GM18505 (cell line): ENCODE measurements around the gene PEAK1.

Source experiments
- ATAC-seq: cut with Tn5 transposase; IDR thresholded peaks from one replicate; pipeline ENCODE4 v1.9.1; 2021; ENCODE audit not compliant: unreplicated experiment
- POLR2A ChIP-seq: IDR thresholded peaks from 4 replicates; pipeline ENCODE4 v1.6.1; 2011; ENCODE audit warnings: borderline replicate concordance; ENCODE audit not compliant: insufficient read depth, insufficient read length; ENCODE audit errors: extremely low read depth

Gene PEAK1

GRCh38 chr15:77348511-77348910, 71.4 kb downstream of the PEAK1 start:
- no peak for TF ChIP-seq POLR2A
- no peak for ATAC-seq

GRCh38 chr15:77347197-77347596, 72.7 kb downstream of the PEAK1 start:
- no peak for ATAC-seq
- TF ChIP-seq POLR2A, result no peak

GRCh38 chr15:77346245-77347036, 73.5 kb downstream of the PEAK1 start:
- ATAC-seq, result no peak
- TF ChIP-seq POLR2A, result no peak

- no peak for TF ChIP-seq POLR2A
- ATAC-seq, result no peak
Measured at GRCh38 chr15:77342807-77343206, 77.1 kb downstream of the PEAK1 start.

GRCh38 chr15:77340245-77340644, 79.7 kb downstream of the PEAK1 start:
- TF ChIP-seq POLR2A, result no peak
- no peak for ATAC-seq

- no peak for ATAC-seq
- no peak for TF ChIP-seq POLR2A
Measured at GRCh38 chr15:77336006-77336405, 83.9 kb downstream of the PEAK1 start.

- ATAC-seq, result no peak
- TF ChIP-seq POLR2A, result no peak
Measured at GRCh38 chr15:77335298-77335697, 84.6 kb downstream of the PEAK1 start.

- TF ChIP-seq POLR2A, result no peak
- no peak for ATAC-seq
Measured at GRCh38 chr15:77333166-77333565, 86.7 kb downstream of the PEAK1 start.

- ATAC-seq, result no peak
- TF ChIP-seq POLR2A, result no peak
Measured at GRCh38 chr15:77329202-77329601, 90.7 kb downstream of the PEAK1 start.

GRCh38 chr15:77327844-77328529, 91.9 kb downstream of the PEAK1 start:
- TF ChIP-seq POLR2A, result no peak
- ATAC-seq, result no peak

- ATAC-seq, result no peak
- no peak for TF ChIP-seq POLR2A
Measured at GRCh38 chr15:77327168-77327567, 92.7 kb downstream of the PEAK1 start.

- no peak for TF ChIP-seq POLR2A
- no peak for ATAC-seq
Measured at GRCh38 chr15:77326366-77326765, 93.5 kb downstream of the PEAK1 start.

- no peak for ATAC-seq
Measured at GRCh38 chr15:77312523-77312922, 107.4 kb downstream of the PEAK1 start.

GRCh38 chr15:77311618-77312398, 108.1 kb downstream of the PEAK1 start:
- no peak for ATAC-seq
- no peak for TF ChIP-seq POLR2A

More at GRCh38 chr15:77312523-77312922, 107.4 kb downstream of the PEAK1 start:
- no peak for TF ChIP-seq POLR2A

GRCh38 chr15:77311020-77311419, 108.9 kb downstream of the PEAK1 start:
- no peak for TF ChIP-seq POLR2A
- ATAC-seq, result no peak
